Keratinocyte (primary cell): ENCODE measurements around the gene CDKAL1. TPM values are rescaled to one million over a fixed set of nuclear protein-coding genes. Genes with fewer than 3 reads are reported as not detected.

Experiments
- DNase-seq: peaks from one replicate; pipeline ENCODE4 v3.0.0-alpha.2; 2011; ENCODE audit warnings: low read depth, missing footprints, low spot score
- FAIRE-seq: peaks from 2 replicates; lab custom pipeline; 2011; peaks lifted over from hg19 to GRCh38; lab: Jason Lieb, UNC
- H2AFZ ChIP-seq: 2 replicates; pipeline ENCODE4 v1.6.0; 2012; ENCODE audit warnings: low read length, control low read depth, inconsistent platforms; ENCODE audit not compliant: control insufficient read depth
- H3K27ac ChIP-seq: 2 replicates; pipeline ENCODE4 v1.5.1; 2011; ENCODE audit warnings: low read length; ENCODE audit not compliant: control insufficient read depth, insufficient read depth
- H3K27me3 ChIP-seq: 3 replicates; pipeline ENCODE4 v1.6.0; 2011; ENCODE audit warnings: low read length; ENCODE audit not compliant: control insufficient read depth, insufficient read depth; ENCODE audit errors: extremely low read depth
- H3K36me3 ChIP-seq, 2 experiments: 2 replicates in 1 of 2; 3 replicates in 1 of 2; pipeline ENCODE4 v1.5.1; 2011; ENCODE audit warnings: low read length in 2 of 2, mild to moderate bottlenecking in 1 of 2; ENCODE audit not compliant: control insufficient read depth in 2 of 2, insufficient read depth in 2 of 2; ENCODE audit errors: extremely low read depth in 1 of 2
- H3K4me1 ChIP-seq: 3 replicates; pipeline ENCODE4 v1.5.1; 2011; ENCODE audit warnings: low read length; ENCODE audit not compliant: control insufficient read depth, insufficient read depth; ENCODE audit errors: extremely low read depth
- H3K4me2 ChIP-seq: 3 replicates; pipeline ENCODE4 v1.6.0; 2011; ENCODE audit warnings: low read depth, low read length; ENCODE audit not compliant: control insufficient read depth, insufficient read depth; ENCODE audit errors: extremely low read depth
- H3K4me3 ChIP-seq, 3 experiments: fragments of 200-600 bp in 1 of 3; sonication (generic) in 1 of 3; 2 replicates in 2 of 3; 3 replicates in 1 of 3; pipeline ENCODE4 v1.5.1; 2011 to 2016; ENCODE audit warnings: low read length in 3 of 3, mild to moderate bottlenecking in 3 of 3, control low read depth in 2 of 3, inconsistent platforms in 1 of 3, low read depth in 1 of 3, mixed read lengths in 1 of 3, mixed run types in 1 of 3, moderate library complexity in 1 of 3; ENCODE audit not compliant: control insufficient read depth in 2 of 3, insufficient read depth in 2 of 3; ENCODE audit errors: extremely low read depth in 1 of 3
- H3K79me2 ChIP-seq: 2 replicates; pipeline ENCODE4 v1.6.0; 2012; ENCODE audit warnings: low read length; ENCODE audit not compliant: control insufficient read depth, insufficient read depth
- H3K9ac ChIP-seq: 3 replicates; pipeline ENCODE4 v1.6.0; 2011; ENCODE audit warnings: low read length; ENCODE audit not compliant: control insufficient read depth, insufficient read depth; ENCODE audit errors: extremely low read depth
- H3K9me1 ChIP-seq: 3 replicates; pipeline ENCODE4 v1.6.0; 2011; ENCODE audit warnings: low read length; ENCODE audit not compliant: control insufficient read depth, insufficient read depth; ENCODE audit errors: extremely low read depth
- H3K9me3 ChIP-seq: 2 replicates; pipeline ENCODE4 v1.5.1; 2012; ENCODE audit warnings: low read depth, low read length; ENCODE audit not compliant: control insufficient read depth
- H4K20me1 ChIP-seq: 3 replicates; pipeline ENCODE4 v1.6.0; 2011; ENCODE audit warnings: low read length; ENCODE audit not compliant: control insufficient read depth, insufficient read depth; ENCODE audit errors: extremely low read depth
- EZH2 ChIP-seq: IDR thresholded peaks from one replicate; pipeline ENCODE4 v1.6.1; 2012; ENCODE audit warnings: inconsistent platforms, mild to moderate bottlenecking, low read length, moderate library complexity
- dilution Hi-C: fragments of 300-500 bp; cut with MboI; formaldehyde crosslinking; loops from one replicate; pipeline ENCODE4 v1.7.0; 2020; ENCODE audit warnings: low sequenced_read_pairs; ENCODE audit not compliant: extremely low pct_ligation_motif_present
- polyA plus RNA-seq, 5 experiments: library from polyadenylated mRNA; depleted of rRNA in 3 of 5; stranded (reverse) in 3 of 5; stranded (forward) in 1 of 5; unstranded in 1 of 5; fragments of >200 nt; gene quantifications; 1 replicate in 1 of 5; 2 replicates in 3 of 5; 3 replicates in 1 of 5; pipeline versions ENCODE4 v1.2.1 to v1.2.3, GENCODE V29; 2011 to 2012; ENCODE audit warnings: missing spikeins in 2 of 5, low read depth in 1 of 5, low replicate concordance in 1 of 5
- TF ChIP-seq, protein P1 (sequence below), 3 experiments: IDR thresholded peaks in 1 of 3; conservative IDR thresholded peaks in 1 of 3; optimal IDR thresholded peaks in 1 of 3; 2 replicates in 2 of 3; 3 replicates in 1 of 3; pipeline versions ENCODE3 to v1.5.1; 2011; ENCODE audit warnings: low read length in 3 of 3, mild to moderate bottlenecking in 3 of 3, moderate library complexity in 2 of 3, control low read depth in 1 of 3, inconsistent platforms in 1 of 3; ENCODE audit not compliant: insufficient read depth in 2 of 3; ENCODE audit errors: extremely low read depth in 1 of 3

CDKAL1 gene
- polyA plus RNA-seq, 1 donor (not counting 4 experiments of a cell fraction or from before 2014, with no cell fraction given): 5.6 TPM

DNA sequence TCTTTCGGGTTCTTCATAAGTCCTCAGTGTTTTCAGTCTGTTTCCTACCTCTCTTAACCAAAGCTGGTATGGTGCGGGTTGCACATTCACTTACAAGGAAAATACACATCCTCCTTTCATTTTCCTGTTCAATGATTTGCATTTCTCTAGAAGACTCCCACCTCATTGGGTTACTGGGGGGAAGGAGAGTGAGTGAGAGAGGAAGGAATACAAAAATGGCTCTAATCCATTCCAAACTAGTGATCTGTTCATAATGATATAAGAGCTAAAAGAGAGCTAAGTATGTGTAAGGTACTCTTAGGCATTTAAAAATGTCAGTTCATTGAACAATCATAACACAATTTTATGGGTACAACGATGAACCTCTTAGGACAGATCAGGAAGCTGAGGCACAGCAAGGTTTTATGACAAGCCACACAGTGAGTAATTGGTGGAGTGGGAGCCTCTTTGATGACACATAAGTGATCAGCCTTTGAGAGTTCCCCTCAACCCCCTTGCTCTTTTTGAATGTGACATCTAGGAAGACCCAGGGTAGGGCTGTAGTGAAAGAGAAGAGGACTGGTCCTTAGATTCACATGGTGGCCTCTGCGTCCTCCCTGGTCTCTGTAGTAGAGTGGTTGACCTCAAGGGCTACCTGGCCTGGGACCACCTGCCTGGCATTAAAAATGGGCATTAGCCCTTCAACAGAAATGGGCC is 730.9 kb downstream of the CDKAL1 start:
- DNase-seq (peak; percentile 33), FAIRE-seq (no peak)
- Histone ChIP-seq H3K27me3 (no peaks in the 10 kb centered on the region), H3K27ac (peak overlapping the region; percentile 80), H3K9me3 (no peaks in the 10 kb centered on the region), H3K36me3 (no peaks in the 10 kb centered on the region), H3K9ac (peak overlapping the region; percentile 48), H3K4me3 (no peak overlapping the region), H3K4me1 (peaks cover 26% of the 10 kb centered on the region), H2AFZ (peak overlapping the region; percentile 73), H3K79me2 (no peaks in the 10 kb centered on the region), H3K9me1 (no peaks in the 10 kb centered on the region), H4K20me1 (no peaks in the 10 kb centered on the region), H3K4me2 (peak overlapping the region; percentile 49)
- TF ChIP-seq EZH2: no peak
- TF ChIP-seq, protein P1, sequence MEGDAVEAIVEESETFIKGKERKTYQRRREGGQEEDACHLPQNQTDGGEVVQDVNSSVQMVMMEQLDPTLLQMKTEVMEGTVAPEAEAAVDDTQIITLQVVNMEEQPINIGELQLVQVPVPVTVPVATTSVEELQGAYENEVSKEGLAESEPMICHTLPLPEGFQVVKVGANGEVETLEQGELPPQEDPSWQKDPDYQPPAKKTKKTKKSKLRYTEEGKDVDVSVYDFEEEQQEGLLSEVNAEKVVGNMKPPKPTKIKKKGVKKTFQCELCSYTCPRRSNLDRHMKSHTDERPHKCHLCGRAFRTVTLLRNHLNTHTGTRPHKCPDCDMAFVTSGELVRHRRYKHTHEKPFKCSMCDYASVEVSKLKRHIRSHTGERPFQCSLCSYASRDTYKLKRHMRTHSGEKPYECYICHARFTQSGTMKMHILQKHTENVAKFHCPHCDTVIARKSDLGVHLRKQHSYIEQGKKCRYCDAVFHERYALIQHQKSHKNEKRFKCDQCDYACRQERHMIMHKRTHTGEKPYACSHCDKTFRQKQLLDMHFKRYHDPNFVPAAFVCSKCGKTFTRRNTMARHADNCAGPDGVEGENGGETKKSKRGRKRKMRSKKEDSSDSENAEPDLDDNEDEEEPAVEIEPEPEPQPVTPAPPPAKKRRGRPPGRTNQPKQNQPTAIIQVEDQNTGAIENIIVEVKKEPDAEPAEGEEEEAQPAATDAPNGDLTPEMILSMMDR (optimal IDR thresholded peaks at IDR 0.05 in 1 of 3, IDR thresholded peaks at IDR 0.05 in 1 of 3, conservative IDR thresholded peaks at IDR 0.05 in 1 of 3; ENCODE audit: extremely low read depth in 1 of 3, insufficient read depth in 2 of 3, low read length in 3 of 3): no peak
- dilution Hi-C loops: no loop called here

DNA sequence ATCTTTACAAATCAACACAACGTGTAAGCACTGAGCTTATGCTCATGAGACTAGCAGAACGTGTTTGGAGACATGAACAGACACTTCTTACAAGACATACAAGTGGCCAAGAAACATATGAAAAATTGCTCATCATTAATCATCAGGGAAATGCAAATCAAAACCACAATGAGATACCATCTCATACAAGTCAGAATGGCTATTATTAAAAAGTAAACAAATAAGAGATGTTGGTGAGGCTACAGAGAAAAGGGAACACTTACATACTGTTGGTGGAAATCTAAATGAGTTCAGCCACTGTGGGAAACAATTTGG is 731.4 kb downstream of the CDKAL1 start:
- TF ChIP-seq, protein P1 (optimal IDR thresholded peaks at IDR 0.05 in 1 of 3, IDR thresholded peaks at IDR 0.05 in 1 of 3, conservative IDR thresholded peaks at IDR 0.05 in 1 of 3; ENCODE audit: extremely low read depth in 1 of 3, insufficient read depth in 2 of 3, low read length in 3 of 3): no peak
- TF ChIP-seq EZH2: no peak
- Histone ChIP-seq H2AFZ (peak overlapping the region; percentile 73), H3K27ac (peak overlapping the region; percentile 80), H3K9ac (peak overlapping the region; percentile 48), H3K9me3 (no peaks in the 10 kb centered on the region), H4K20me1 (no peaks in the 10 kb centered on the region), H3K36me3 (no peaks in the 10 kb centered on the region), H3K4me2 (peak overlapping the region; percentile 49), H3K79me2 (no peaks in the 10 kb centered on the region), H3K4me3 (no peak overlapping the region), H3K9me1 (no peaks in the 10 kb centered on the region), H3K27me3 (no peaks in the 10 kb centered on the region), H3K4me1 (peaks cover 26% of the 10 kb centered on the region)
- dilution Hi-C loops: no loop called here
- peak; percentile 63 for DNase-seq
- FAIRE-seq: peak; percentile 91
